Chondrocyte (in vitro differentiated cells): Measurements from ENCODE around the gene ALPL. TPM values are rescaled to one million over a fixed set of nuclear protein-coding genes. Genes with fewer than 3 reads are reported as not detected.

Experiments used
- DNase-seq: peaks from one replicate; pipeline ENCODE4 v3.0.0; 2021; ENCODE audit warnings: mixed read lengths, low spot score
- H3K27ac Mint-ChIP-seq: one replicate; pipeline ENCODE4 v1.8.0; 2021; ENCODE audit warnings: mild to moderate bottlenecking, moderate library complexity, mixed read lengths; ENCODE audit not compliant: unreplicated experiment
- H3K27me3 Mint-ChIP-seq: 2 replicates; pipeline ENCODE4 v1.8.0; 2021; ENCODE audit warnings: low read depth, mixed read lengths
- H3K36me3 Mint-ChIP-seq: 2 replicates; pipeline ENCODE4 v1.8.0; 2021; ENCODE audit warnings: low read depth, mixed read lengths
- H3K4me1 Mint-ChIP-seq: 2 replicates; pipeline ENCODE4 v1.8.0; 2021; ENCODE audit warnings: low read depth, mild to moderate bottlenecking, mixed read lengths
- H3K4me3 Mint-ChIP-seq: one replicate; pipeline ENCODE4 v1.8.0; 2021; ENCODE audit warnings: mild to moderate bottlenecking, moderate library complexity, mixed read lengths; ENCODE audit not compliant: unreplicated experiment
- H3K9me3 Mint-ChIP-seq: 2 replicates; pipeline ENCODE4 v1.8.0; 2021; ENCODE audit warnings: low read depth, mixed read lengths
- total RNA-seq: library from RNA; stranded (reverse); gene quantifications from 3 replicates; pipeline ENCODE4 v1.2.1, GENCODE V29; 2021
- TF ChIP-seq, protein P1 (sequence below): fragments of 200-600 bp; sonication (generic); IDR thresholded peaks from 2 replicates; pipeline ENCODE4 v1.5.0; 2021; ENCODE audit warnings: antibody characterized with exemption, mild to moderate bottlenecking, moderate library complexity

The ALPL gene
- total RNA-seq, 1 donor from 2014 or later: 19.2 TPM

DNA sequence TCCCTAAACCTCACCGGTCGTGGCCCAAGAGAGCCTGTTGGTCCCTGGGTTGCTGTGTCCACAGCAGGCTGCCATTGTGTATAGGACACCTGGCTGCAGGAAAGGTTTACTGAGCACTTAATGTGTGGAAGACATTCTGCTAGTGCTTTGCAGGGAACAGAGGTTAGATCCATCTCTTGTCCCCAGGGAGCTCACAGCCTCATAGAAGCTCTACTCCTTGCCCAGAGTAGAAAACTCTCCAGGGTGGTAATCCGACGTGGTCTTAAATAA lies 16.9 kb upstream of the ALPL start:
- Mint-ChIP-seq H3K9me3 (no peaks in the 10 kb centered on the region), H3K27ac (no peak overlapping the region), H3K4me1 (peaks cover 7% of the 10 kb centered on the region), H3K4me3 (no peak overlapping the region), H3K27me3 (peaks cover 2% of the 10 kb centered on the region), H3K36me3 (peaks cover under 1% of the 10 kb centered on the region)
- TF ChIP-seq, protein P1, sequence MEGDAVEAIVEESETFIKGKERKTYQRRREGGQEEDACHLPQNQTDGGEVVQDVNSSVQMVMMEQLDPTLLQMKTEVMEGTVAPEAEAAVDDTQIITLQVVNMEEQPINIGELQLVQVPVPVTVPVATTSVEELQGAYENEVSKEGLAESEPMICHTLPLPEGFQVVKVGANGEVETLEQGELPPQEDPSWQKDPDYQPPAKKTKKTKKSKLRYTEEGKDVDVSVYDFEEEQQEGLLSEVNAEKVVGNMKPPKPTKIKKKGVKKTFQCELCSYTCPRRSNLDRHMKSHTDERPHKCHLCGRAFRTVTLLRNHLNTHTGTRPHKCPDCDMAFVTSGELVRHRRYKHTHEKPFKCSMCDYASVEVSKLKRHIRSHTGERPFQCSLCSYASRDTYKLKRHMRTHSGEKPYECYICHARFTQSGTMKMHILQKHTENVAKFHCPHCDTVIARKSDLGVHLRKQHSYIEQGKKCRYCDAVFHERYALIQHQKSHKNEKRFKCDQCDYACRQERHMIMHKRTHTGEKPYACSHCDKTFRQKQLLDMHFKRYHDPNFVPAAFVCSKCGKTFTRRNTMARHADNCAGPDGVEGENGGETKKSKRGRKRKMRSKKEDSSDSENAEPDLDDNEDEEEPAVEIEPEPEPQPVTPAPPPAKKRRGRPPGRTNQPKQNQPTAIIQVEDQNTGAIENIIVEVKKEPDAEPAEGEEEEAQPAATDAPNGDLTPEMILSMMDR: no peak
- DNase-seq: no peak

DNA sequence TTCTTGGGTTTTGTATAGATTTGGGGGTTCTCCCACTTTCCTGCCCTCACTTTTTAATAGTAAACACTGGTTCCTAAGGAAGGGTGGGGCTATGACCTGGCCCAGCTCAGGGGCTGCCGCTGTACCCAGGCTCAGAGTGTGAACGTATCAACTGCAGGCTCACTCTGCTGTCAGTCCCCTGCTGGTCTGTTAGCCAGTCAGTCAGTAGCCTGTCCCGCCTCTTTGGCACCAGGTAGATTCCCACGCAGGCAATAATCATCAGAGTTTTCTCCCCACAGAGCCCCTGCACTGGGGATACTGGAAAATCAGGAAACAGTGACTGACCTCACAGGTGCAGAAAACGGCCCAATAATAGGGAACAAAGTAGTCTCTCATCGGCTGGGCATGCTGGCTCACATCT lies 15.0 kb upstream of the ALPL start:
- TF ChIP-seq, protein P1: no peak
- no peaks in the 10 kb centered on the region for H3K36me3 Mint-ChIP-seq
- H3K4me1 Mint-ChIP-seq: peaks cover 7% of the 10 kb centered on the region
- H3K27ac Mint-ChIP-seq: no peak overlapping the region
- H3K4me3 Mint-ChIP-seq: no peak overlapping the region
- no peaks in the 10 kb centered on the region for H3K9me3 Mint-ChIP-seq
- H3K27me3 Mint-ChIP-seq: peaks cover 2% of the 10 kb centered on the region
- no peak for DNase-seq

DNA sequence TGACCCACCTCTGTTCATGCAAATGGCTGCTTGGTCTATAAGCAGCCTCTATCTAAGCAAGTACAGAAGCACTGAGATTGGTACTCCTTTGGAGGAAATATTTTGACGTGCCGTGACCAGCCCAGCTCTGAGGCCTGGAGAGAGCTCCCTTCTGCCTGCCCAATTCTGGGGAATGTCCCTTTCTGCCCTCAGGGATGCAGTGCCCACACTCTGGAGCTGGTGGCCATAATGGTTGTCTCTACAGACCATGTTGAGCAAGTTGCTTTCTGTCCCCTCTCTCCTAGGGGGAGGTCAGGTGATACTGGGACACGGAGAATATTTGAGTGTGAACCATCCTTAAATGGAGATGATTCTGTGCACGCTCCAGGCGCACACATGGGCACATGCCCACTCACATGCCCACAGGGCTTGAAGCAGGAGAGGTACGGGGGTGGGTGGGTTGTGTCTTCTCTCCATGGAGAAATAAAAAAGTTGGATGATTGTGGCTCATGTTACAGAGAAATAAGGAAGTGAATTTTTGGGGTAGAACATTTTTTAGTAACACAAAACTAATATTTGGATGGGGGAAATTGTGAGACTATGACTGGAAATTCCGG lies 13.9 kb upstream of the ALPL start:
- Mint-ChIP-seq H3K36me3 (no peaks in the 10 kb centered on the region), H3K27ac (no peak overlapping the region), H3K9me3 (no peaks in the 10 kb centered on the region), H3K4me1 (peaks cover 7% of the 10 kb centered on the region), H3K4me3 (no peak overlapping the region), H3K27me3 (peaks cover 2% of the 10 kb centered on the region)
- TF ChIP-seq, protein P1: no peak
- no peak for DNase-seq

GRCh38 chr1:21496063-21496462 lies 13.2 kb upstream of the ALPL start:
- Mint-ChIP-seq H3K4me3 (no peak overlapping the region), H3K4me1 (no peaks in the 10 kb centered on the region)

GRCh38 chr1:21496886-21497285 lies 12.3 kb upstream of the ALPL start:
- H3K4me3 Mint-ChIP-seq: no peak overlapping the region
- no peaks in the 10 kb centered on the region for H3K9me3 Mint-ChIP-seq
- TF ChIP-seq, protein P1: no peak
- DNase-seq: no peak
- no peaks in the 10 kb centered on the region for H3K4me1 Mint-ChIP-seq
- H3K36me3 Mint-ChIP-seq: no peaks in the 10 kb centered on the region
- no peak overlapping the region for H3K27ac Mint-ChIP-seq
- H3K27me3 Mint-ChIP-seq: peaks cover 2% of the 10 kb centered on the region

More at GRCh38 chr1:21496063-21496462, 13.2 kb upstream of the ALPL start:
- Mint-ChIP-seq H3K27ac (no peak overlapping the region), H3K36me3 (no peaks in the 10 kb centered on the region), H3K27me3 (peaks cover 2% of the 10 kb centered on the region), H3K9me3 (no peaks in the 10 kb centered on the region)
- TF ChIP-seq, protein P1: no peak
- DNase-seq: no peak
